ENCODE measurements around the gene ATP8B2. TPM values are rescaled to one million over a fixed set of nuclear protein-coding genes. Genes with fewer than 3 reads are reported as not detected.

The ATP8B2 gene
- total RNA-seq, 1 experiment from 2014 or later, result 27.1 TPM

GRCh38 chr1:154352245-154352580 is 26.9 kb downstream of the ATP8B2 start:
- DNase-seq (ENCODE audit: unreplicated experiment), result no peak
- CTCF ChIA-PET, result interaction anchor here (0.6 to 2.0 kb wide), 7 partner anchors 16 to 840 kb away, joined by 3 to 14 read pairs (median 4); no protein-coding TSS in a partner anchor
- peaks cover 22% of the 10 kb centered on the region for H3K36me3 Mint-ChIP-seq (ENCODE audit: insufficient read depth, unreplicated experiment)
- no TSS peak for BruUV-seq (replicated peaks)
- intact Hi-C loops (cut with micrococcal nuclease), result loop anchor here (5.0 kb wide), 1 partner anchor 125 kb away; no protein-coding TSS in a partner anchor
- H3K4me3 Mint-ChIP-seq (ENCODE audit: unreplicated experiment), result no peak overlapping the region
- peaks cover 19% of the 10 kb centered on the region for H3K4me1 Mint-ChIP-seq (ENCODE audit: insufficient read depth, unreplicated experiment)
- H3K27ac Mint-ChIP-seq (ENCODE audit: low read depth, unreplicated experiment), result no peak overlapping the region
- no peak for TF ChIP-seq CTCF (IDR thresholded peaks at IDR 0.05; ENCODE audit: unreplicated experiment)
- POLR2A ChIA-PET, result interaction anchor here (0.6 to 1.1 kb wide), 2 partner anchors 9 to 12 kb away, joined by 3 read pairs; no protein-coding TSS in a partner anchor
- no peaks in the 10 kb centered on the region for H3K9me3 Mint-ChIP-seq (ENCODE audit: unreplicated experiment)
- peaks cover 13% of the 10 kb centered on the region for H3K27me3 Mint-ChIP-seq (ENCODE audit: insufficient read depth, unreplicated experiment)

GRCh38 chr1:154352581-154353459 is 27.5 kb downstream of the ATP8B2 start:
- Mint-ChIP-seq H3K4me3 (ENCODE audit: unreplicated experiment) (peak overlapping the region; percentile 12), H3K36me3 (ENCODE audit: insufficient read depth, unreplicated experiment) (peaks cover 17% of the 10 kb centered on the region), H3K27ac (ENCODE audit: low read depth, unreplicated experiment) (no peak overlapping the region), H3K4me1 (ENCODE audit: insufficient read depth, unreplicated experiment) (peaks cover 19% of the 10 kb centered on the region), H3K27me3 (ENCODE audit: insufficient read depth, unreplicated experiment) (peaks cover 13% of the 10 kb centered on the region), H3K9me3 (ENCODE audit: unreplicated experiment) (no peaks in the 10 kb centered on the region)
- intact Hi-C loops (cut with micrococcal nuclease), result loop anchor here (5.0 kb wide), 1 partner anchor 124 kb away; no protein-coding TSS in a partner anchor
- TF ChIP-seq CTCF (IDR thresholded peaks at IDR 0.05; ENCODE audit: unreplicated experiment), result no peak
- BruUV-seq (replicated peaks), result no TSS peak
- CTCF ChIA-PET, result interaction anchor here (0.6 to 2.0 kb wide), 5 partner anchors 17 to 136 kb away, joined by 3 to 14 read pairs (median 4); no protein-coding TSS in a partner anchor
- DNase-seq (ENCODE audit: unreplicated experiment), result no peak
- POLR2A ChIA-PET, result interaction anchor here (0.6 to 1.1 kb wide), 4 partner anchors 9 to 15 kb away, joined by 3 read pairs; no protein-coding TSS in a partner anchor

GRCh38 chr1:154353460-154353904 is 28.2 kb downstream of the ATP8B2 start:
- Mint-ChIP-seq H3K4me3 (ENCODE audit: unreplicated experiment) (no peak overlapping the region), H3K27ac (ENCODE audit: low read depth, unreplicated experiment) (no peak overlapping the region), H3K36me3 (ENCODE audit: insufficient read depth, unreplicated experiment) (peaks cover 12% of the 10 kb centered on the region), H3K9me3 (ENCODE audit: unreplicated experiment) (no peaks in the 10 kb centered on the region), H3K27me3 (ENCODE audit: insufficient read depth, unreplicated experiment) (peaks cover 13% of the 10 kb centered on the region), H3K4me1 (ENCODE audit: insufficient read depth, unreplicated experiment) (peaks cover 19% of the 10 kb centered on the region)
- DNase-seq (ENCODE audit: unreplicated experiment), result peak; percentile 57
- CTCF ChIA-PET, result interaction anchor here (0.6 to 2.0 kb wide), 4 partner anchors 18 to 274 kb away, joined by 3 to 14 read pairs (median 3); no protein-coding TSS in a partner anchor
- BruUV-seq (replicated peaks), result no TSS peak
- peak; percentile 16 for TF ChIP-seq CTCF (IDR thresholded peaks at IDR 0.05; ENCODE audit: unreplicated experiment)
- POLR2A ChIA-PET, result interaction anchor here (0.9 kb wide), 1 partner anchor 10 kb away, joined by 3 read pairs; no protein-coding TSS in a partner anchor
- intact Hi-C loops (cut with micrococcal nuclease), result loop anchor here (5.0 kb wide), 1 partner anchor 124 kb away; no protein-coding TSS in a partner anchor

GRCh38 chr1:154353966-154354365 is 28.6 kb downstream of the ATP8B2 start:
- peaks cover 19% of the 10 kb centered on the region for H3K4me1 Mint-ChIP-seq (ENCODE audit: insufficient read depth, unreplicated experiment)
- BruUV-seq (replicated peaks), result no TSS peak
- intact Hi-C loops (cut with micrococcal nuclease), result loop anchor here (5.0 kb wide), 1 partner anchor 123 kb away; no protein-coding TSS in a partner anchor
- H3K36me3 Mint-ChIP-seq (ENCODE audit: insufficient read depth, unreplicated experiment), result peaks cover 12% of the 10 kb centered on the region
- POLR2A ChIA-PET, result interaction anchor here (0.9 kb wide), 1 partner anchor 10 kb away, joined by 3 read pairs; no protein-coding TSS in a partner anchor
- CTCF ChIA-PET, result interaction anchor here (0.6 to 2.0 kb wide), 4 partner anchors 8 to 275 kb away, joined by 3 to 14 read pairs (median 3); no protein-coding TSS in a partner anchor
- no peak for TF ChIP-seq CTCF (IDR thresholded peaks at IDR 0.05; ENCODE audit: unreplicated experiment)
- H3K9me3 Mint-ChIP-seq (ENCODE audit: unreplicated experiment), result no peaks in the 10 kb centered on the region
- no peak overlapping the region for H3K27ac Mint-ChIP-seq (ENCODE audit: low read depth, unreplicated experiment)
- peaks cover 13% of the 10 kb centered on the region for H3K27me3 Mint-ChIP-seq (ENCODE audit: insufficient read depth, unreplicated experiment)
- no peak overlapping the region for H3K4me3 Mint-ChIP-seq (ENCODE audit: unreplicated experiment)
- no peak for DNase-seq (ENCODE audit: unreplicated experiment)

Measured in MCF 10A (cell line).